HG03280 (cell line): ENCODE data around the gene EEF2K.
"Not testable (repeated sequence)": the region's sequence is repeated elsewhere in the genome, so short reads cannot be mapped to it uniquely, and the experiment has no call there.

Experiments
- ATAC-seq: cut with Tn5 transposase; IDR thresholded peaks from one replicate; pipeline ENCODE4 v1.9.1; 2021; ENCODE audit warnings: mild to moderate bottlenecking, moderate library complexity; ENCODE audit not compliant: unreplicated experiment

EEF2K gene

GRCh38 chr16:22189473-22190080 lies 16.5 kb upstream of the EEF2K start:
- ATAC-seq = no peak

GRCh38 chr16:22190081-22190775 lies 15.8 kb upstream of the EEF2K start:
- ATAC-seq = peak; percentile 61

- ATAC-seq = peak; percentile 46
Observed at GRCh38 chr16:22190776-22191531, 15.1 kb upstream of the EEF2K start.

- no peak for ATAC-seq
Observed at GRCh38 chr16:22191532-22192260, 14.4 kb upstream of the EEF2K start.

GRCh38 chr16:22192261-22193062 lies 13.6 kb upstream of the EEF2K start:
- peak; percentile 11 for ATAC-seq

- ATAC-seq = no peak
Observed at GRCh38 chr16:22193063-22193411, 13.0 kb upstream of the EEF2K start.

- no peak for ATAC-seq
Observed at GRCh38 chr16:22194707-22195444, 11.2 kb upstream of the EEF2K start.

GRCh38 chr16:22195445-22195694 lies 10.7 kb upstream of the EEF2K start:
- ATAC-seq = no peak

- peak; percentile 23 for ATAC-seq
Observed at GRCh38 chr16:22195695-22196558, 10.2 kb upstream of the EEF2K start.

- ATAC-seq = not testable (repeated sequence)
Observed at GRCh38 chr16:22196559-22197168, 9.4 kb upstream of the EEF2K start.

GRCh38 chr16:22198547-22199293 lies 7.4 kb upstream of the EEF2K start:
- ATAC-seq = no peak

- ATAC-seq = no peak
Observed at GRCh38 chr16:22202261-22202637, 3.8 kb upstream of the EEF2K start.

- no peak for ATAC-seq
Observed at GRCh38 chr16:22203091-22203490, 3.0 kb upstream of the EEF2K start.

- no peak for ATAC-seq
Observed at GRCh38 chr16:22204091-22204655, 1.9 kb upstream of the EEF2K start.

GRCh38 chr16:22205577-22206012 lies 483 bp upstream of the EEF2K start:
- no peak for ATAC-seq

- ATAC-seq = peak; percentile 49
Observed at GRCh38 chr16:22206842-22207714, 1.0 kb downstream of the EEF2K start.
